Gastrocnemius medialis (tissue), 4 donors: ENCODE measurements around the gene ALG14.

Experiments used
- CTCF ChIP-seq, 5 experiments: fragments of 450-650 bp in 3 of 5; fragments of 200-600 bp in 2 of 5; sonication (generic) in 2 of 5; IDR thresholded peaks in 4 of 5; conservative IDR thresholded peaks in 1 of 5; 1 replicate in 4 of 5; 2 replicates in 1 of 5; pipeline ENCODE4 v1.5.1; 2016 to 2019; ENCODE audit warnings: antibody characterized with exemption in 5 of 5, mild to moderate bottlenecking in 3 of 5, moderate library complexity in 3 of 5
- POLR2A ChIP-seq, 2 donors: fragments of 450-650 bp; IDR thresholded peaks; one replicate each; pipeline ENCODE4 v1.6.1; 2017; ENCODE audit warnings: antibody characterized with exemption in 2 of 2, mild to moderate bottlenecking in 2 of 2, moderate library complexity in 2 of 2

- no peak for TF ChIP-seq CTCF (IDR thresholded peaks at IDR 0.05 in 4 of 5, conservative IDR thresholded peaks at IDR 0.05 in 1 of 5)
- no peak for TF ChIP-seq POLR2A (IDR thresholded peaks at IDR 0.05)
Measured at GRCh38 chr1:94958081-94958480, 114.7 kb downstream of the ALG14 start.
